Esophagus mucosa (tissue), 1 donor: ENCODE measurements around the gene ZDHHC16. TPM values are rescaled to one million over a fixed set of nuclear protein-coding genes. Genes with fewer than 3 reads are reported as not detected.

ENCODE experiments used
- total RNA-seq: library from RNA; stranded (reverse); gene quantifications from one replicate; pipeline ENCODE4 v1.2.4, GENCODE V29; 2023
- donor health status: DM: yes; HTN: yes; CAD: no.

Gene ZDHHC16
- total RNA-seq, 1 donor from 2014 or later: 23.0 TPM

Other genes with a start within 250 kb of the ZDHHC16 start
- 10.1 TPM for gene ARHGAP19, start 153.5 kb upstream of the ZDHHC16 start, total RNA-seq
- 1.6 TPM for gene FRAT1, start 126.9 kb upstream of the ZDHHC16 start, total RNA-seq
- 8.4 TPM for gene FRAT2, start 111.4 kb upstream of the ZDHHC16 start, total RNA-seq
- gene RRP12, start 44.8 kb upstream of the ZDHHC16 start, total RNA-seq: 25.8 TPM
- 324 TPM for gene PGAM1, start 20.0 kb upstream of the ZDHHC16 start, total RNA-seq
- gene EXOSC1, start 169 bp upstream of the ZDHHC16 start, total RNA-seq: 30.8 TPM
- 44.0 TPM for gene MMS19, start 52.2 kb downstream of the ZDHHC16 start, total RNA-seq
- gene UBTD1, start 52.7 kb downstream of the ZDHHC16 start, total RNA-seq: 5.1 TPM
- gene ANKRD2, start 126.6 kb downstream of the ZDHHC16 start, total RNA-seq: 0.56 TPM
- 1.7 TPM for gene HOGA1, start 138.2 kb downstream of the ZDHHC16 start, total RNA-seq
- 0.16 TPM for gene C10orf62, start 143.5 kb downstream of the ZDHHC16 start, total RNA-seq
- 1.9 TPM for gene MORN4, start 187.3 kb downstream of the ZDHHC16 start, total RNA-seq
- gene PI4K2A, start 194.5 kb downstream of the ZDHHC16 start, total RNA-seq: 13.0 TPM
- gene AVPI1, start 241.1 kb downstream of the ZDHHC16 start, total RNA-seq: 6.8 TPM